Measurements from ENCODE around the gene BEST4.

BEST4 gene

GRCh38 chr1:44805311-44806024, 17.5 kb upstream of the BEST4 start:
- peaks cover 49% of the 10 kb centered on the region for H3K4me1 ChIP-seq (ENCODE audit: insufficient read depth, low read length)
- no peak for DNase-seq

DNA sequence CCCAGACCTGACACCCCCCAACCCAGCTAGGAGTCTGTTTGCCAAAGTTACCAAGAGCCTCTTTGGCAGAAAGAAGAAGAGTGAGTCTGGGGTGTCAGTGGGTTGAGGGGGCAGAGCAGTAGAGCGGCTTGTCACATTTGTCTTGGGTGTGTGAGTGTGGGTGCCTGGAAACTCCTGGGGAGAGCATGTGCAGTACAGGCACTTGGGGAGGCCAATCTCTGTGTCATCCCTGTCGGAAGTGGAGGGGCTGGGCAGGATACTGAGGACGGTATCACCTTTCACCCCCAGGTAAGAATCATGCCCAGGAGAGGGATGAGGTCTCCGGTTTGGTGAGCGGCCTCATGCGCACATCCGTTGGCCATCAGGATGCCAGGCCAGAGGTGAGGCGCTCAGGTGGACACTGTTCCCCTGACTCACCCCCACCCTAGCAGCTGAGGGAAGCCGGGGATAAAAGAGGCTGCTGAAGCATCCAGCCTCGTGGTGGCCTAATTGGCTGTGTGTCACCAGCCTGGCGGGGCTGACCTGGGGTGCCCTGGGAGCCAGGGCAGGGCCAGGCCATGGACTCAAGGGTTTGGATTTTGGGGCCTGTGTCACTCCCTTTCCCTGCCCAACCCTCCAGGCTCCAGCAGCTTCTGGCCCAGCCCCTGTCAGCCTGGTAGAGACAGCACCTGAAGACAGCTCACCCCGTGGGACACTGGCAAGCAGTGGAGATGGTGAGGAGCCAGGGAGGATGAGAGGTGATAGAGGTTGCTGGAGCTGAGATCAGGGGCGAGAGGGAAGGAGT, 15.5 kb upstream of the BEST4 start:
- H3K27me3 ChIP-seq (ENCODE audit: insufficient read depth, low read length, poor library complexity) = no peaks in the 10 kb centered on the region
- no peak overlapping the region for H3K27ac ChIP-seq (ENCODE audit: low read length)
- H3K79me2 ChIP-seq (ENCODE audit: insufficient read depth, low read length) = no peaks in the 10 kb centered on the region
- H2AFZ ChIP-seq (ENCODE audit: low read depth, low read length) = no peak overlapping the region
- no peak overlapping the region for H3K4me3 ChIP-seq (ENCODE audit: low read depth in 1 of 2, low read length in 2 of 2)
- TF ChIP-seq CTCF (IDR thresholded peaks at IDR 0.05; ENCODE audit: borderline replicate concordance, extremely low read depth, low read length, poor library complexity, severe bottlenecking) (no peak), EZH2 (IDR thresholded peaks at IDR 0.05; ENCODE audit: borderline replicate concordance, low read depth, low read length, severe bottlenecking) (no peak)
- peaks cover 41% of the 10 kb centered on the region for H3K36me3 ChIP-seq (ENCODE audit: insufficient read depth, low read length)
- H3K4me1 ChIP-seq (ENCODE audit: insufficient read depth, low read length) = peaks cover 41% of the 10 kb centered on the region
- H3K9me3 ChIP-seq (ENCODE audit: insufficient read depth, low read length, severe bottlenecking) = no peaks in the 10 kb centered on the region
- no peaks in the 10 kb centered on the region for H4K20me1 ChIP-seq (ENCODE audit: insufficient read depth, low read length)
- no peak for ATAC-seq (ENCODE audit: insufficient read depth, low read depth)
- no peak for DNase-seq
- no peak overlapping the region for H3K4me2 ChIP-seq (ENCODE audit: insufficient read depth, low read length)
- no peak overlapping the region for H3K9ac ChIP-seq (ENCODE audit: low read depth, low read length)

More at GRCh38 chr1:44805311-44806024, 17.5 kb upstream of the BEST4 start:
- Histone ChIP-seq H3K27ac (ENCODE audit: low read length) (no peak overlapping the region), H3K4me2 (ENCODE audit: insufficient read depth, low read length) (no peak overlapping the region), H3K9me3 (ENCODE audit: insufficient read depth, low read length, severe bottlenecking) (no peaks in the 10 kb centered on the region), H3K36me3 (ENCODE audit: insufficient read depth, low read length) (peaks cover 41% of the 10 kb centered on the region), H4K20me1 (ENCODE audit: insufficient read depth, low read length) (no peaks in the 10 kb centered on the region), H2AFZ (ENCODE audit: low read depth, low read length) (no peak overlapping the region), H3K27me3 (ENCODE audit: insufficient read depth, low read length, poor library complexity) (no peaks in the 10 kb centered on the region), H3K4me3 (ENCODE audit: low read depth in 1 of 2, low read length in 2 of 2) (no peak overlapping the region), H3K9ac (ENCODE audit: low read depth, low read length) (no peak overlapping the region), H3K79me2 (ENCODE audit: insufficient read depth, low read length) (no peaks in the 10 kb centered on the region)
- ATAC-seq (ENCODE audit: insufficient read depth, low read depth) = no peak
- no peak for TF ChIP-seq CTCF (IDR thresholded peaks at IDR 0.05; ENCODE audit: borderline replicate concordance, extremely low read depth, low read length, poor library complexity, severe bottlenecking)
- TF ChIP-seq EZH2 (IDR thresholded peaks at IDR 0.05; ENCODE audit: borderline replicate concordance, low read depth, low read length, severe bottlenecking) = no peak

GRCh38 chr1:44803062-44803311, 15.0 kb upstream of the BEST4 start:
- peaks cover 41% of the 10 kb centered on the region for H3K36me3 ChIP-seq (ENCODE audit: insufficient read depth, low read length)

More at GRCh38 chr1:44803062-44803311, 15.0 kb upstream of the BEST4 start:
- no peak overlapping the region for H2AFZ ChIP-seq (ENCODE audit: low read depth, low read length)
- TF ChIP-seq EZH2 (IDR thresholded peaks at IDR 0.05; ENCODE audit: borderline replicate concordance, low read depth, low read length, severe bottlenecking) (no peak), CTCF (IDR thresholded peaks at IDR 0.05; ENCODE audit: borderline replicate concordance, extremely low read depth, low read length, poor library complexity, severe bottlenecking) (no peak)
- H3K9ac ChIP-seq (ENCODE audit: low read depth, low read length) = no peak overlapping the region
- ATAC-seq (ENCODE audit: insufficient read depth, low read depth) (no peak), DNase-seq (no peak)
- no peak overlapping the region for H3K27ac ChIP-seq (ENCODE audit: low read length)
- no peaks in the 10 kb centered on the region for H3K9me3 ChIP-seq (ENCODE audit: insufficient read depth, low read length, severe bottlenecking)
- H3K79me2 ChIP-seq (ENCODE audit: insufficient read depth, low read length) = no peaks in the 10 kb centered on the region
- no peaks in the 10 kb centered on the region for H3K27me3 ChIP-seq (ENCODE audit: insufficient read depth, low read length, poor library complexity)
- no peak overlapping the region for H3K4me2 ChIP-seq (ENCODE audit: insufficient read depth, low read length)
- no peaks in the 10 kb centered on the region for H4K20me1 ChIP-seq (ENCODE audit: insufficient read depth, low read length)
- H3K4me1 ChIP-seq (ENCODE audit: insufficient read depth, low read length) = peaks cover 37% of the 10 kb centered on the region
- no peak overlapping the region for H3K4me3 ChIP-seq (ENCODE audit: low read depth in 1 of 2, low read length in 2 of 2)

All from DND-41 (cell line).